GM12891 (cell line): ENCODE results near the gene TNFRSF1B.

Experiments used
- POLR2A ChIP-seq: IDR thresholded peaks from 2 replicates; pipeline ENCODE4 v1.6.1; 2011; ENCODE audit warnings: low read depth, low read length, control low read depth
- POLR2AphosphoS5 ChIP-seq: IDR thresholded peaks from 2 replicates; pipeline ENCODE4 v1.6.1; 2011; ENCODE audit warnings: low read depth, low read length, control low read depth
- SPI1 ChIP-seq: IDR thresholded peaks from 2 replicates; pipeline ENCODE4 v1.6.1; 2011; ENCODE audit warnings: low read depth, low read length, control low read depth
- TAF1 ChIP-seq: IDR thresholded peaks from 2 replicates; pipeline ENCODE4 v1.6.1; 2011; ENCODE audit warnings: low read depth, low read length, control low read depth

DNA sequence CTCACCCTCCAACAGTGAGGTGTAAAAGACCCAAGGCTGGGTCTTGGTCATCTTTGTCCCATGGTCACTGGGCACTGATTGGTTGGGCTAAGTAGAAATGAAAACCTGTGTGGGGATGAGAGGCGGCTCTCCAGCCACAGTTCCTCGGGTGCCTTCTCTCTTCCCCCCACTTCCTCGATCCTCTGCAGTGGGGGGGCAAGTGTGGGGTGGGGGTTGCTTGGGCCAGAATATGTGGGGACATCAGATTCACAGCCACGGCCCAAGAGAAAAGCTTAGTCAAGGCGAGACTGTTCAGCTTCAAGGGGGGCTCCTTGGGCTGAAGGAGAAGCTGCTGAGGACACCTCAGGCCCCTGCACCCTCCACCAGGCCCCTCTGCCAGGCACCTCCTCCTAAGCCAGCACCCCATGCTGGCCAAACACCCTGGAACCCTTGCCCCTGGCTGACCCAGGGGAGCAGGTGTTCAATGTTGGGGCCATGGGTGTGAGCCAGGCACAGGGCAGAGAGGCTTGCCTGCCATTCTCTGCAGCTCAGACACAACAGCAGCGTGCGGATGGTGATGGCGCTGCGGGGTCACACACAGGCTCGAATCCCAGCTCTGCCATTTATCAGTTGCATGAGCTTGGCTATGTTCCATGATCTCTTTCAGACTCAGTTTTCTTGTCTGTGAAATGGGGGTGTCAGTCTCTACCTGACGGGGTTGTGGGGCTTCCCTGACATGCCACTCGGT is 21.0 kb upstream of the TNFRSF1B start:
- TF ChIP-seq POLR2A: peak; percentile 42; the same call in 1 of the 2 replicates
- TF ChIP-seq TAF1: no peak
- no peak for TF ChIP-seq SPI1
- TF ChIP-seq POLR2AphosphoS5: peak; percentile 84
